Adipose tissue (tissue), 3 donors: Measurements from ENCODE around the gene COL23A1. TPM values are rescaled to one million over a fixed set of nuclear protein-coding genes. Genes with fewer than 3 reads are reported as not detected.

ENCODE experiments used
- H3K27ac ChIP-seq: one replicate; pipeline ENCODE4 v1.5.1; 2013; ENCODE audit warnings: low read depth, low read length
- WGBS, 3 donors: extraction: QIAGEN DNeasy Blood & Tissue Kit; methylation state at CpG; one replicate each; pipeline ENCODE4 v1.1.7; 2013; 5-methylcytosine and 5-hydroxymethylcytosine counted together
- polyA plus RNA-seq, 3 donors: library from polyadenylated mRNA; stranded (reverse); fragments of 200-250 nt; gene quantifications; one replicate each; pipeline ENCODE4 v1.2.3, GENCODE V29; 2013
- donor health status: healthy with polysubstance abuse.
- donor health status: Bipolar disorder and iron deficiency.
- donor health status: healthy.

COL23A1 gene
- polyA plus RNA-seq, 3 donors: 0.07 to 0.85 (median 0.45) TPM

GRCh38 chr5:178540526-178540925 is 49.7 kb downstream of the COL23A1 start:
- WGBS, 3 donors: 89 to 95% (median 90%) methylated on average over 6 of the region's 6 CpGs
- H3K27ac ChIP-seq: no peak overlapping the region

GRCh38 chr5:178538741-178539229 is 51.4 kb downstream of the COL23A1 start:
- 46 to 79% (median 68%) methylated on average over 7 of the region's 7 CpGs for WGBS, 3 donors
- H3K27ac ChIP-seq: no peak overlapping the region

DNA sequence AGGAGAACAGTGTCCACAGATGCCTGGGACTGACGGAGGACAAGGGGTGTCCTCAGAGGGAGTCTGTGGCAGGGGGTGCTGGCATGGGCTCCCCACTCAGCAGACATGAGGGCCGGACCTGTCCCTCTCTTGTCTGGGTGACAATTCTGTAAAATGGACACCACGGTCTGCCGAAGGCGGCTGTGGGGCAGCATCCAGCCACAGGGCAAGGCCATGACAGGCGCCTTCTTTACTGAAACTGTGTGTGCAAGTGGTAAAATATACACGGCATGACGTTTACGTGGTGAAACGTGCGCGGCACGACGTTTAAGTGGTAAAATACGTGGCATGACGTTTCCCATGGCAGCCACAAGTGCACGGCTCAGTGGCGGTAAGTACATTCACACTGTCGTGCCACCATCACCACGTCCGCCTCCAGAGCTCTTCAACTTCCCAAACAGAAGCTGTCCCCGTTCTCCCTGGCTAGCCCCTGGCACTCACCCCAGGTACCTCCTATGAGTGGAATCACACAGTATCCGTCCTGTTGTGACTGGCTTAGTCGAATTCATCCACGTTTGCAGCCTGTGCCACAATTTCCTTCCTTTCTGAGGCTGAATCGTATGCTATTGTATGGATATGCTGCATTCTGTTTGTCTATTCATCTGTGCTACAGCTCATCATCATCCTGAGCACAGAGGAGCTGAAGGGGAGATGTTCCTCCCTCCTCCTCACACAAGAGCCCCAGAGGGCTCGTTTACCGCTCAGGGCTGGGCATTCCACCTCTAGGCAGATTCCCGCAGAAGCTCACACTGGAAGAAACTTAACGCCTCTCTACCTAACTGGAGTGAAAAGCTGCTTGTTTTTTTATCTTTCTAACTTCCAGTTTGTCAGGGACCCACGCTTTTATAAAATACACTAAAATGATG is 52.5 kb downstream of the COL23A1 start:
- 76 to 78% (median 77%) methylated on average over 31 of the region's 31 CpGs for WGBS, 3 donors
- no peak overlapping the region for H3K27ac ChIP-seq

DNA sequence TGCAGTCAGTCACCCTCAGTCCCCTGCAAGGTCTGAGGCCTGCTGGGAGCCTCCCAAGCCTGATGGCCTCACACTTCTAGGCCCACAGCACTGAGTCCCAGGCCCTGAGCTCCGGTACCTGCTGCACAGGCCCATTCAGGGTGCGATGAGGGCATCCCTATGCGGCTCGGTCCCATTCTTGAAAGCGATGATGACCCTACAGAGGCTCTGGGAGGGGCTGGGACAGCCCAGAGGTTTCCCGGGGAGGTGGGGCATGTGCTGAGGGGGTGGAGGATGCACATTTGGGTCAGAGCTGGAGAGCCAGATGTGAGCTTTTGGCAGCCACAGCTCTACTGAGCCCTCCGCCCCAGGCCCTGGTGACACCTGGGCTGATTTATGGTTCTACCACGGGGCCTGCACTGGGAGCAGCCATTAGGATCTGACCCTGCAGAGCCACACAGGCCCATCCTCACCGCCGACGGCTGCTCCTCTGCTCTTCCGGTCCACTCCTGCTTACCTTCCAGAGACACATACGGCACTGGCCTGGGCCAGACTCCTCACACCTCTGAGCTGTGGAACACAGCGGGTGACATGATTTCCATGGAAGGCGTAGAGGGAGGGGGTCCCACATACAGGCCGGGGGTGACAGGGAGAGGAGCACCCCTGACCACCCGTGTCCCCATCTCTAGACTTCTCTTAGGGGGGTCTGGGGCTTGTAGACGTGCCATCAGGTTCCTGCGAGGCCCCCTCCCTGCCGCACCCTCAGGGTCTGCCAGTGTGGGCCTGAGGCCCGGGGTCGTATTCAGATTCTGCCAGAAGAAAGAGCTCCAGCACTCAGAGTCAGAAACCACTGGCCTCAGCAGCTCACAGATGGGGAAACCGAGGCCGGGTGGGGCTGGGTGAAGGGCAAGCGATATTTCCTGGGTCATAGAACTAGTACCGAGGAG is 53.4 kb downstream of the COL23A1 start:
- 82 to 88% (median 87%) methylated on average over 24 to 26 of the region's 26 CpGs for WGBS, 3 donors
- no peak overlapping the region for H3K27ac ChIP-seq

DNA sequence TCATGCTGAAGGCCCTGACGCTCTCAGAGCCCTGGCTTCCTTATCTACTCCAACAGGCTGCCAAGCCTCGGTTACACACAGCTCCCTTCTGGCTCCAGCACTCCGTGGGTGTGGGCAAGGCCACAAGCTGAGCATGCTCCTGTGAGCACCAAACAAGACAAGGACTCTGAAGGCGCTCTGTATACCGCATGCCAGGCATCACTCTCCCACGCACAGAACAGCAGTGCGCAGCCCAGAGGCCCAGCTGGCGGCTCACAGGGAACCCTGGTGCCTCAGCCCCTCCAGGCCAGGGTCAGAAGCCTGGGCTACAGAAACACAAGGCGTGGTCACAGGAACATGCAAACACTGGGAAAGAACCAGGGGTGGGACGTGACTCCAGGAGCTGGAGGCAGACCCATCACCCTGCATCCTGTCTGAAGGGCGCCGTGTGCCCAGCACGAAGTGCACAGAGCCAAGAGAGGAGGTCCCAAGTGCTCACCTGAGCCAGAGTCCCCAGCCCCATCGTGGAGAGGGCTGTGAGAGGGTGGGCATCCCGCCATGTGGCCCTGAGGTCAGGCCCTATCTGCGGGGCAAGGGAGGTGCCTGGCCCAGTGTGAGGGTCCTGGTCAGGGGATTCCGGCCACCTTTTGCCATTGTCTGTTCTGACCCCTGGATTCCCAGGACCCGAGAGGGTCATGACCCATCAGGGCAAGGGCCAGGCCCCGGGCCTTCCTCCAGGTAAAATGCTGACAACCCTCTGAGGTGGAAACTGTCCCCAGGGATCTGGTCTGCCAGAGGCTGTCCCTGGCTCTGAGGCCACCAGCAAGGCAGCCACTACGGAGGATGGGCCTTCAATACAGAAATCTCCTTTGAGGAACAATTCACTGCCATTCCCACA is 54.7 kb downstream of the COL23A1 start:
- WGBS, 3 donors: 70 to 76% (median 71%) methylated on average over 19 to 20 of the region's 20 CpGs
- no peak overlapping the region for H3K27ac ChIP-seq

DNA sequence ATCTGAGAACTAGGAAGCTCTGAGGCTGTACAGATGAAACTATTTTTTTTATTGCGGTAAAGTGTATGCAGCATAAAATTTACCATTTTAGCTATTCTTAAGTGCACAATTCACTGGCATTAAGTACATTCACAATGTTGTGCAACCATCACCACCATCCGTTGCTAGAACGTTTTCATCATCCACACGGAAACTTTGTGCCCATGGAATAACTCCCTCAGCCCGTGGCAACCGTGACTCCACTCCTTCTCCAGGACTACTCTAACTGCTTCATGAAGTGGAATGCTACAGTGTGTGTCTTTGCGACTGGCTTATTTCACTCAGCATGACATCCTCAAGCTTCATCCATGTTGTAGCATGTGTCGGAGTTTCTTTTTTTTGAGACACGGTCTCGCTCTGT is 57.1 kb downstream of the COL23A1 start:
- H3K27ac ChIP-seq: no peak overlapping the region
- WGBS, 3 donors: 67 to 89% (median 80%) methylated on average over 10 of the region's 10 CpGs

- H3K27ac ChIP-seq: no peak overlapping the region
- 43 to 56% (median 54%) methylated on average over 7 of the region's 7 CpGs for WGBS, 3 donors
Observed at GRCh38 chr5:178532666-178533065, 57.5 kb downstream of the COL23A1 start.

GRCh38 chr5:178532236-178532635 is 58.0 kb downstream of the COL23A1 start:
- WGBS, 3 donors: 71 to 85% (median 84%) methylated on average over 5 of the region's 5 CpGs
- H3K27ac ChIP-seq: no peak overlapping the region

DNA sequence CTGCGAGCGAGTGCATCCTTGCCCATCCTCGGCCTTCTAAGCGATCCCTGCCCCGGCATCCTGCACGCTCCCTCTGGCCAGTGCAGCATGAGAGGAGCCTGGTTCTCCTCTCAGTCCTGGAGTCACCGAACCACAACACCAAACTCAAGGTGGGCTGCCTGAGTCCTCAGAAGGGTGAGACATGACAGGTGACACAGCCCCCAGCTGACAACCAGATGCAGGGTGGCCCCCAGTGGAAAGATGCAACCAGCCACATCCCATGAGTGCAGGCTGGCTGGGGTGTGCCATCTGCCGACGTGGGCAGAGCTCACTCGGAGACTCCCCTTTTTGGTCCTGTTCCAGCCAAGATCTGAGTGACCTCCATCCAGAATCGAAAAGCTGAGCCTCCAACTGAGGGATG is 58.4 kb downstream of the COL23A1 start:
- WGBS, 3 donors: 77 to 89% (median 87%) methylated on average over 11 of the region's 11 CpGs
- H3K27ac ChIP-seq: no peak overlapping the region

DNA sequence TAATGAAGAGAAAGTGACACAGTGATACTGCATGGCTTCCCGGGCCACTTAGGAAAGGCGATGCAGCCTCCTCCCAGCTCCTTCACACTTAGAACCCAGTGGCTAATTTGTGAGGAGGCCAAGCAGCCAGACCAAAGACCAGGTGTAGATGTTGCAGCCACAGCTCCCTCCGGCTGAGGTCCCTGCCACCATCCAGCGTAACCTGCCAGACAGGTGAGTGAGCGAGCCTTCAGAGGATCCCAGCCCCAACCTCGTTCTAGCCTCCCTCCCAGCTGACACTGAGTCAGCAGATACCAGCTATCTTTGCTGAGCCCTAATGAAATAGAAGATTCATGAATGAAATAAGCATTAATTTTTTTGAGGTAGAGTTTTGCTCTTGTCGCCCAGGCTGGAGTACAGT is 59.7 kb downstream of the COL23A1 start:
- H3K27ac ChIP-seq: no peak overlapping the region
- WGBS, 3 donors: 71 to 93% (median 85%) methylated on average over 7 of the region's 7 CpGs

GRCh38 chr5:178529080-178529479 is 61.1 kb downstream of the COL23A1 start:
- no peak overlapping the region for H3K27ac ChIP-seq
- WGBS, 3 donors: 44 to 59% (median 49%) methylated on average over 11 of the region's 11 CpGs

DNA sequence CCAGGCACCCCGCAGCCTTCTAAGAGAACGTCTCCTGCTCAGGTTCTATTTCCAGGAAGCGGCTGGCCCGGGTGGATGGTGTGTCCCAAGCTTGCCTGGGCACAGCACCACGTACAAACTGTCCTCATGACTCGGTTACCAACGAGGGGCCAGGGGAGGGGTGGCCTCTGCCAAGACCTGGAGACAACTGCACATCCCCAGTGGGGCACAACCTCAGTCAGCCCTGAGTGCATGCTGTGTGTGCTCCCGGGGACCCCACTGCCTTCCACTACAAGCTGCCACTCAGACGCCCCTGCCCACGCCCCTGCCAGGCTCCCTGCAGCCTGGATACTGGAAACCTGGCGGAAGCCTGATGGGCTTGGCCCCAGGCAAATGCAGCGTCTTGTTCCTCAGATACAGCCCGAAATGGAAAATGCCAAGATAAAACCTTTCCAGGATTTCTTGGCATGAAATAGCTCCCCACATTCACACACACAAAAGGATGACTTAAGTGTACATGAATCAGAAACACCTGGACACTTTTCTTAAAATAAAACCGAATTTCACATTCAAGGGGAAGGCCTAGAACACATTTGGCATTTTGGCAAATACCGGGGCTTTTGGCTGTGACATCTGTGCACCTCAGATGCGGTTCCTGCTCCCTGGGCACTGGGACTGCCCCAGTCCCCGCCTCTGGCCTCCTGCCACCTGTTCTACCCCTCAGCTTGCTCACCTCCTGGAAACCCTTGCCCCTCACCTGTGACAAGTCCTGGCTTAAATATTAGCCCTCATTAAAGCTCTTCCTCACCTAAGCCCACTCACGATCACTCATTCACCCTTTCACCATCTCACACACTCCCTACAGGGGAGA is 62.5 kb downstream of the COL23A1 start:
- WGBS, 3 donors: 65 to 74% (median 68%) methylated on average over 18 of the region's 18 CpGs
- no peak overlapping the region for H3K27ac ChIP-seq

- H3K27ac ChIP-seq: no peak overlapping the region
- 68 to 74% (median 70%) methylated on average over 14 of the region's 14 CpGs for WGBS, 3 donors
Observed at GRCh38 chr5:178526773-178527457, 63.3 kb downstream of the COL23A1 start.

GRCh38 chr5:178525906-178526732 is 64.1 kb downstream of the COL23A1 start:
- 78 to 82% (median 79%) methylated on average over 12 of the region's 12 CpGs for WGBS, 3 donors
- H3K27ac ChIP-seq: no peak overlapping the region

DNA sequence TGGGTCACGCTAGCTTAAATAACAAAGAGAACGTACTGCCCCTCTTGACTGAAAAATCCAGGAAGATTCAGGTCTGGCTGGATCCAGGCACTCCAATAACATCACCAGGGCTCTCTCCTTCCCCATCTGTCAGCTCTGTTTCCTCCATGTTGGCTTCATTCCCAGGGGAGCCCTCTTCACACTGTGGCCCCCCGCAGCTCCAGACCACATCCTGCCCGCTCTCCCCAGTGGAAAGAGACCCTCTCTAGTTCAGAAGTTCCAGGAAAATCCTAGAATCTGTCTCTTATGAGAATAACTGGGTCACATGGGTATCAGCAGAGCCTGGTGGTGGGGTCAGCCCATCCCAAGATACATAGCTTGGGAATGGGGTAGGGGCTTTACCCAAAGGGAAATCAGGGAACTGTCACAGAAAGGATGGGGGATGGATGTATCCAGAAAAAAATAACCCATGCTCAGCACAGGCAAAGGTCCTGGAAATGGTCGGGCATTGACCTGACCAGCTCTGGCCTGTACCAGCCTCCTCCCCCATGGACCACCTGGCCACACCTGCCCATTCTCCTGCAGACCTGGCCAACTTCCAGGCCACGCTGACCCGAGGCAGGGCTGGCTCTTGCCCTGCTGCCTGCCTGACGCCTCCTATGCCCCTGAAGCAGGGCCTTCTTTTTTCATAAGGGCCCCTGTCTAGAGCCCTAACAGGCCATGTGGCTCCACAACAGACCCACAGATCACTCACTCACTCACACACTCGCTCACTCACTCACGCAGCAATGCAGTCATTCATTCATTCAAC is 65.9 kb downstream of the COL23A1 start:
- WGBS, 3 donors: 72 to 84% (median 78%) methylated on average over 10 of the region's 10 CpGs
- H3K27ac ChIP-seq: no peak overlapping the region
